ENCODE data around the gene NOTCH3.

- TF ChIP-seq, protein P1, sequence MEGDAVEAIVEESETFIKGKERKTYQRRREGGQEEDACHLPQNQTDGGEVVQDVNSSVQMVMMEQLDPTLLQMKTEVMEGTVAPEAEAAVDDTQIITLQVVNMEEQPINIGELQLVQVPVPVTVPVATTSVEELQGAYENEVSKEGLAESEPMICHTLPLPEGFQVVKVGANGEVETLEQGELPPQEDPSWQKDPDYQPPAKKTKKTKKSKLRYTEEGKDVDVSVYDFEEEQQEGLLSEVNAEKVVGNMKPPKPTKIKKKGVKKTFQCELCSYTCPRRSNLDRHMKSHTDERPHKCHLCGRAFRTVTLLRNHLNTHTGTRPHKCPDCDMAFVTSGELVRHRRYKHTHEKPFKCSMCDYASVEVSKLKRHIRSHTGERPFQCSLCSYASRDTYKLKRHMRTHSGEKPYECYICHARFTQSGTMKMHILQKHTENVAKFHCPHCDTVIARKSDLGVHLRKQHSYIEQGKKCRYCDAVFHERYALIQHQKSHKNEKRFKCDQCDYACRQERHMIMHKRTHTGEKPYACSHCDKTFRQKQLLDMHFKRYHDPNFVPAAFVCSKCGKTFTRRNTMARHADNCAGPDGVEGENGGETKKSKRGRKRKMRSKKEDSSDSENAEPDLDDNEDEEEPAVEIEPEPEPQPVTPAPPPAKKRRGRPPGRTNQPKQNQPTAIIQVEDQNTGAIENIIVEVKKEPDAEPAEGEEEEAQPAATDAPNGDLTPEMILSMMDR (IDR thresholded peaks at IDR 0.05; ENCODE audit: low read depth, low read length, poor library complexity, severe bottlenecking), result no peak
- no peak for TF ChIP-seq EZH2phosphoT487 (IDR thresholded peaks at IDR 0.05; ENCODE audit: borderline replicate concordance, low read length)
Observed at GRCh38 chr19:15195371-15196334, 5.1 kb downstream of the NOTCH3 start.
